Neural crest cell (in vitro differentiated cells): ENCODE data around the gene DAPK2. TPM values are rescaled to one million over a fixed set of nuclear protein-coding genes. Genes with fewer than 3 reads are reported as not detected.
A peak's percentile ranks its signal among the peaks of the same experiment; 100 is the strongest.

Experiments
- DNase-seq: peaks from one replicate; pipeline ENCODE4 v3.0.0; 2021; ENCODE audit warnings: low read depth, mixed read lengths, low spot score
- H3K27ac Mint-ChIP-seq: one replicate; pipeline ENCODE4 v1.8.0; 2021; ENCODE audit warnings: mild to moderate bottlenecking, mixed read lengths; ENCODE audit not compliant: unreplicated experiment
- H3K27me3 Mint-ChIP-seq: 2 replicates; pipeline ENCODE4 v1.8.0; 2021; ENCODE audit warnings: low read depth, mild to moderate bottlenecking, mixed read lengths
- H3K36me3 Mint-ChIP-seq: 2 replicates; pipeline ENCODE4 v1.8.0; 2021; ENCODE audit warnings: low read depth, mild to moderate bottlenecking, mixed read lengths
- H3K4me1 Mint-ChIP-seq: 2 replicates; pipeline ENCODE4 v1.8.0; 2021; ENCODE audit warnings: mixed read lengths
- H3K4me3 Mint-ChIP-seq: one replicate; pipeline ENCODE4 v1.8.0; 2021; ENCODE audit warnings: mild to moderate bottlenecking, mixed read lengths
- H3K9me3 Mint-ChIP-seq: 2 replicates; pipeline ENCODE4 v1.8.0; 2021; ENCODE audit warnings: mixed read lengths
- total RNA-seq: library from RNA; stranded (reverse); gene quantifications from 2 replicates; pipeline ENCODE4 v1.2.1, GENCODE V29; 2021
- TF ChIP-seq, protein P1 (sequence below): fragments of 200-600 bp; sonication (generic); conservative IDR thresholded peaks from 2 replicates; pipeline ENCODE4 v1.5.0; 2021; ENCODE audit warnings: antibody characterized with exemption, mild to moderate bottlenecking

The DAPK2 gene
- total RNA-seq, 1 donor from 2014 or later: 8.5 TPM

DNA sequence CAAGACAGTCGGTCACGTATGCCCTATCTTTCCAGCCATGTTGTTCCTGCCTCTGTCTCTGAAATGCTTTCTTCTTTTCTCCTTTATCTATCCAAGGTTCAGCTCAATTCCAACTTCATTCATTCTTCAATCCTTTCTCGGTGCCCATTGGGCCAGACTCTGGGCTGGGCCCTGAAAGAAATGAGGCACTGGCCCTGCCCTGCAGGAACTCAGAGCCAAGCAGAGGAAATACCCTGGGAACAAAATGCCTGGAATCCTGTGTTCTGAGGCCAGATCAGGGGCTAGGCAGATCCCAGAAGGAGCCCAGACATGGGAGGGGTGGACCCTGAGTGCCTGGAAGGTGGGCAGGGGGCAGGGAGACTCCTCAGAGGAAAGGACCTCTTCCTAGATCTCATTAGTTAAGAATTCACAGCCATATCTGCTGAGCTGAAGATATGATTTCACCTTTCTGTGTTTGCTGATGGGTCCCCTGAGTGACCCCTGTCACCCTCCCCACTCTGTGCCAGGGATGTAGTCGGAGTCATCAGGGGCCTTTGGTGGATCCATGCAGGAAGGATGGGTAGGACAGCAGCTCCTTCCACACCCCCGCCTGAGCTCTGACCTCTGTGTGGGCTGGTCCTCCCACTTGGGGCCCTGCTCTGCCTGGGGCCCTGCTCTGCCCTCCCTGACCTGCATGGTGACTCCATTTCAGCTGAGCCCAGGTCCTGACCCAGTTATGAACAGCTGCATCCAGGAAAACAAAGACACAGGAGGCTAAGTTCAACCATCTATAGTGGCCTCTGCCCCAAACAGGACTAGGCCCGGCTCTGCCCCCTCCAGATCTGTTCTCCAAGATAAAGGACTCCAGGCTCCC lies 5.3 kb upstream of the DAPK2 start:
- DNase-seq: no peak
- no peaks in the 10 kb centered on the region for H3K9me3 Mint-ChIP-seq
- peak overlapping the region; percentile 34 for H3K4me3 Mint-ChIP-seq
- TF ChIP-seq, protein P1, sequence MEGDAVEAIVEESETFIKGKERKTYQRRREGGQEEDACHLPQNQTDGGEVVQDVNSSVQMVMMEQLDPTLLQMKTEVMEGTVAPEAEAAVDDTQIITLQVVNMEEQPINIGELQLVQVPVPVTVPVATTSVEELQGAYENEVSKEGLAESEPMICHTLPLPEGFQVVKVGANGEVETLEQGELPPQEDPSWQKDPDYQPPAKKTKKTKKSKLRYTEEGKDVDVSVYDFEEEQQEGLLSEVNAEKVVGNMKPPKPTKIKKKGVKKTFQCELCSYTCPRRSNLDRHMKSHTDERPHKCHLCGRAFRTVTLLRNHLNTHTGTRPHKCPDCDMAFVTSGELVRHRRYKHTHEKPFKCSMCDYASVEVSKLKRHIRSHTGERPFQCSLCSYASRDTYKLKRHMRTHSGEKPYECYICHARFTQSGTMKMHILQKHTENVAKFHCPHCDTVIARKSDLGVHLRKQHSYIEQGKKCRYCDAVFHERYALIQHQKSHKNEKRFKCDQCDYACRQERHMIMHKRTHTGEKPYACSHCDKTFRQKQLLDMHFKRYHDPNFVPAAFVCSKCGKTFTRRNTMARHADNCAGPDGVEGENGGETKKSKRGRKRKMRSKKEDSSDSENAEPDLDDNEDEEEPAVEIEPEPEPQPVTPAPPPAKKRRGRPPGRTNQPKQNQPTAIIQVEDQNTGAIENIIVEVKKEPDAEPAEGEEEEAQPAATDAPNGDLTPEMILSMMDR: no peak
- H3K27ac Mint-ChIP-seq: peak overlapping the region; percentile 7
- H3K36me3 Mint-ChIP-seq: no peaks in the 10 kb centered on the region
- peaks cover 4% of the 10 kb centered on the region for H3K27me3 Mint-ChIP-seq
- H3K4me1 Mint-ChIP-seq: peaks cover 41% of the 10 kb centered on the region

DNA sequence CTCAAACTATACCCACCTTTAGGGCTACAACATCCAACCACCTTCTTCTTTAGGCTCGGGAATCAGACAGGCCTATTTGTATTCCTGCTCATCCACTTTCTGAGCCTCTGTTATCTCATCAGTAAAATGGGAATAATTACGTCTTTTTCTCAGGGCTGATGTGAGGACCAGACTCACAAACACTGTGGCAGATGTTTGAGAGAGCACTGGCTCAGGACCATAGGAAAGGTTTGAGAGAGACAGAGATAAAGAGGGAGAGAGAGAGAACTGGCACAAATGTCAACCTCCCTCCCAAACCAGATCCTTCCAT lies 4.8 kb upstream of the DAPK2 start:
- TF ChIP-seq, protein P1: no peak
- no peaks in the 10 kb centered on the region for H3K36me3 Mint-ChIP-seq
- H3K4me1 Mint-ChIP-seq: peaks cover 43% of the 10 kb centered on the region
- H3K27ac Mint-ChIP-seq: no peak overlapping the region
- H3K4me3 Mint-ChIP-seq: peak overlapping the region; percentile 34
- H3K27me3 Mint-ChIP-seq: peaks cover 5% of the 10 kb centered on the region
- H3K9me3 Mint-ChIP-seq: no peaks in the 10 kb centered on the region
- no peak for DNase-seq

DNA sequence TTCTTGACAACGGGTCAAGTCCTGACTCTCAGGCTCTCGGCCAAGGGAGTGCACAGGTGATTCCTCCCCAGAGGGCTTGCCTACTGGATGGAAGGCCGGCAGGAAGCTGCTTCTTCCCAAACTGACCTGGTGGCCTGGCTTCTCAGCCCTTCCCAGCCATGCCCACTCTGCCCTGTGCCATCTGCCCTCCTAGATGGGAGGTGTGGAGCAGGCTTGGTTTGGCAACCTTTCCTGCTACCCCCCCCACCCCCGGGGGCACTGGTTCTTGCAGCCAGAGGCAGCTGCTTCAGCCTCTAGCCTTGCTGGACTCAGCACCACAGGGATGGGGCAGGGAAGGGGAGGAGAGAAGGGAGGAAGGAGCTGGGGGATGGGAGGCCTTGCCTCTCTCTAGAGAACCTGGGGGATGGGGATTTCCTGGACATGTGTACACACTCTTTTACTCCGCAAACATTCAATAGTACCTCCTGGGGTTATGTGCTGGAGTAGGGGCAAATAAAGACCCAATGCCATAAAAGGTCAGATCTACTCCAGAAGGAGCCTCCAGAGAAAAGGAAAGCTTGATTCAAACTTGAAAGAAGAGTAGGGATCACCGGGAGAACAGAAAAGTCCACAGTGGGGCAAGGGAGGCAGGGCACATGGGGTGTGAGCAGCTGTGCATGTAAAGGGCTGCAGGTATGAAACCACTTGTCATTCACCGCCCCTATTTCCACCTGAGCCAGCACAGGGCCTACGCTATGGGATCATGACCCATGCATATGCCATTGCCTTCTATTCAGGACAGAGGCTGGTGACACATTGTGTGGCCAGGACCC lies 4.2 kb upstream of the DAPK2 start:
- H3K4me3 Mint-ChIP-seq: peak overlapping the region; percentile 54
- DNase-seq: no peak
- H3K36me3 Mint-ChIP-seq: no peaks in the 10 kb centered on the region
- H3K27ac Mint-ChIP-seq: peak overlapping the region; percentile 3
- H3K27me3 Mint-ChIP-seq: peaks cover 5% of the 10 kb centered on the region
- TF ChIP-seq, protein P1: no peak
- H3K4me1 Mint-ChIP-seq: peaks cover 43% of the 10 kb centered on the region
- H3K9me3 Mint-ChIP-seq: no peaks in the 10 kb centered on the region

DNA sequence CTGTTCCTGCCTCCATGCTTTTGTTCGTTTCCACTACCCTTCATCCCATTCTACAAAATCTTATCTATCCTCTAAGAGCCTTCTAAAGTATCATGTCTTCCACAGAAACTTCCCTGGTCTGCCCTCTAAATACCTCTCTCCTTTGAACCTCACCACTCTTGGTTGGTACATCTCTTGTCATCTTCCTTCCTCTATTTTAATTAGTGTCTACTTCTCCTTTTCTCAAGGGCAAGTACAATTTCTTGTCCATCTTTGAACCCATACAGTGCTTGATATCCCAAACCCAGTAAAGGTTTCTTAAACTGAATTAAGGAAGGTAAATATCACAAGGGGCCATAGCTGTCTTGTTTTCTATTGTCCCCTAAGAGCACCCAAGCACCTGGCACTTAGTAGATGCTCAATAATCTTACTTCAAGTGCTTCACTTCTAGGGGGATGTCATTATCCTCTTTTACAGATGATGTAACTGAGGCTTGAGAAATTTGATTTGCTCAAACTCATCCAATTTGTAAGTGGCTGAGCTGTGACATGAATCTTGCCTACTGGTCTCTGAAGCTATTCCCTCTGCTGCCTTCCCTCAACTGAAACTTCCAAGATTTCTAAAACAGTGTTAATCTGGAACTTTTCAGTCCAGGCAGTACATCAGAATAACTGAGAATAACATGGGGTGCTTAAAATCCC lies 2.6 kb upstream of the DAPK2 start:
- peaks cover 47% of the 10 kb centered on the region for H3K4me1 Mint-ChIP-seq
- peaks cover 5% of the 10 kb centered on the region for H3K27me3 Mint-ChIP-seq
- TF ChIP-seq, protein P1: no peak
- H3K27ac Mint-ChIP-seq: no peak overlapping the region
- H3K9me3 Mint-ChIP-seq: no peaks in the 10 kb centered on the region
- DNase-seq: no peak
- H3K36me3 Mint-ChIP-seq: no peaks in the 10 kb centered on the region
- peak overlapping the region; percentile 27 for H3K4me3 Mint-ChIP-seq

DNA sequence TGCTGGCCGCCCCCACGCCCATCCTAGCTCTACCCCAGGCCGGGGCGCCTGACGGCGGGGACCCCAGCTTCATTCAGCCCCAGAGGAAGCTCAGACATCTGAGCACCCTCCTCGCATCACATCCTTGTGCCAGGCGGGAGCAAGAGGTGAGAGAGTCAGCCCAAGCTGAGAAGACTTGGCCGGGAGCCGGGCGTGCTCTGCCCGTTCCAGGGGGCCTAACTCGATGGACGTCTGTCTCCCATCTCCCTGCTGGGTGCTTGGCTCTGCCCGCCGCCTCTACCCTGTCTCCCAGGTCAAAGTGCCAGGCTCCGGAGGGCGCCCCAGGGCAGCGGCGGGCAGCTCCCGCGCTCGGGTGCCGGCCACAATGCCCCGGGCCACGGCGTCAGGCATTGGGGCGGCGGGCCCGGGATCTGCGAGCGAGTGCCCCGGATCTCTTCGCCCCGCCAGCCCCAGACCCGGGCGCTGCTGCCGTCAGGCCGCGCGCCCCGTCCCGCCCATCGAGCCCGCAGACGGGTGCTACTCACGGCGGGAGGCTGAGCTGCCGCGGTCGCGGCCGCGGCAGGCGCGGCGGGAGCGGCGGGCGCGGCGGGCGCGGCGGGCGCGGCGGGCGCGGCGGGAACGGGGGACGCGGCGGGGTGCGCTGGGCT lies 388 bp downstream of the DAPK2 start:
- H3K9me3 Mint-ChIP-seq: no peaks in the 10 kb centered on the region
- DNase-seq: peak; percentile 35
- H3K36me3 Mint-ChIP-seq: no peaks in the 10 kb centered on the region
- no peak overlapping the region for H3K27ac Mint-ChIP-seq
- H3K4me3 Mint-ChIP-seq: peak overlapping the region; percentile 84
- TF ChIP-seq, protein P1: no peak
- H3K4me1 Mint-ChIP-seq: peaks cover 16% of the 10 kb centered on the region
- peaks cover 5% of the 10 kb centered on the region for H3K27me3 Mint-ChIP-seq
